Uterus (tissue), 2 donors: Measurements from ENCODE around the gene SLC13A3.

ENCODE experiments used
- CTCF ChIP-seq, 4 experiments: fragments of 200-600 bp in 2 of 4; fragments of 450-650 bp in 2 of 4; sonication (generic) in 2 of 4; IDR thresholded peaks; one replicate each; pipeline ENCODE4 v1.5.1; 2016 to 2019; ENCODE audit warnings: antibody characterized with exemption in 4 of 4, mild to moderate bottlenecking in 2 of 4, moderate library complexity in 1 of 4
- POLR2A ChIP-seq, 2 donors: fragments of 450-650 bp; IDR thresholded peaks; one replicate each; pipeline ENCODE4 v1.6.1; 2016; ENCODE audit warnings: antibody characterized with exemption in 2 of 2, mild to moderate bottlenecking in 1 of 2, moderate library complexity in 1 of 2

GRCh38 chr20:46626758-46627157 lies 24.5 kb downstream of the SLC13A3 start:
- TF ChIP-seq CTCF (IDR thresholded peaks at IDR 0.05) (no peak), POLR2A (IDR thresholded peaks at IDR 0.05) (no peak)
